Small intestine (tissue), 7 donors: ENCODE results near the gene MYLK4. TPM values are rescaled to one million over a fixed set of nuclear protein-coding genes. Genes with fewer than 3 reads are reported as not detected.
A peak's percentile ranks its signal among the peaks of the same experiment; 100 is the strongest.

ENCODE experiments used
- DNase-seq, 2 donors: peaks; one replicate each; pipeline versions ENCODE4 v3.0.0 to v3.0.0-alpha.2; 2013
- FAIRE-seq: peaks from 2 replicates; lab custom pipeline; 2012; peaks lifted over from hg19 to GRCh38; lab: Jason Lieb, UNC
- H3K27ac ChIP-seq, 3 donors: one replicate each; pipeline ENCODE4 v1.5.1; 2013; ENCODE audit warnings: low read length in 2 of 3, mild to moderate bottlenecking in 2 of 3, control low read depth in 1 of 3, inconsistent platforms in 1 of 3, low read depth in 1 of 3, moderate library complexity in 1 of 3
- H3K27me3 ChIP-seq, 3 donors: one replicate each; pipeline ENCODE4 v1.6.1; 2013; ENCODE audit warnings: low read length in 3 of 3, inconsistent platforms in 1 of 3; ENCODE audit not compliant: control insufficient read depth in 3 of 3, insufficient read depth in 3 of 3
- H3K36me3 ChIP-seq, 3 donors: one replicate each; pipeline ENCODE4 v1.6.1; 2013; ENCODE audit warnings: low read length in 3 of 3, inconsistent platforms in 1 of 3, low read depth in 1 of 3, mild to moderate bottlenecking in 1 of 3, moderate library complexity in 1 of 3; ENCODE audit not compliant: control insufficient read depth in 3 of 3, insufficient read depth in 2 of 3
- H3K4me1 ChIP-seq, 3 donors: one replicate each; pipeline ENCODE4 v1.6.1; 2013; ENCODE audit warnings: low read length in 2 of 3, inconsistent platforms in 1 of 3, low read depth in 1 of 3, mild to moderate bottlenecking in 1 of 3, moderate library complexity in 1 of 3; ENCODE audit not compliant: control insufficient read depth in 3 of 3, insufficient read depth in 2 of 3
- H3K4me3 ChIP-seq, 3 donors: one replicate each; pipeline ENCODE4 v1.5.1; 2013; ENCODE audit warnings: low read length in 3 of 3, control low read depth in 1 of 3, inconsistent platforms in 1 of 3, low read depth in 1 of 3, mild to moderate bottlenecking in 1 of 3, moderate library complexity in 1 of 3
- H3K9me3 ChIP-seq, 2 donors: one replicate each; pipeline ENCODE4 v1.6.1; 2013; ENCODE audit warnings: low read depth in 1 of 2, low read length in 1 of 2; ENCODE audit not compliant: control insufficient read depth in 2 of 2, insufficient read depth in 1 of 2
- WGBS, 3 donors: extraction: QIAGEN DNeasy Blood & Tissue Kit; methylation state at CpG; one replicate each; pipeline ENCODE4 v1.1.7; 2013; 5-methylcytosine and 5-hydroxymethylcytosine counted together
- polyA plus RNA-seq, 4 donors: library from polyadenylated mRNA; stranded (reverse) in 3 of 4; unstranded in 1 of 4; fragments of 200-250 nt in 3 of 4; fragments of 120-200 nt in 1 of 4; gene quantifications; one replicate each; pipeline versions ENCODE4 v1.2.1 to v1.2.3, GENCODE V29; 2013
- donor health status: healthy with polysubstance abuse.
- donor health status: control.
- donor health status: control.
- donor health status: Bipolar disorder and iron deficiency.
- donor health status: healthy.

Gene MYLK4
- polyA plus RNA-seq, 4 donors: under 0.01 to 0.37 (median 0.32) TPM

GRCh38 chr6:2756687-2757224 lies 6.0 kb upstream of the MYLK4 start:
- WGBS, 3 donors: 76 to 78% (median 77%) methylated on average over 3 of the region's 3 CpGs
- peak in 1 of 2 donors; percentile 34 for DNase-seq
- no peak overlapping the region for H3K4me3 ChIP-seq
- no peaks in the 10 kb centered on the region for H3K9me3 ChIP-seq
- no peaks in the 10 kb centered on the region for H3K4me1 ChIP-seq
- H3K27ac ChIP-seq: no peak overlapping the region
- H3K27me3 ChIP-seq: no peaks in the 10 kb centered on the region
- FAIRE-seq: no peak
- no peaks in the 10 kb centered on the region for H3K36me3 ChIP-seq

DNA sequence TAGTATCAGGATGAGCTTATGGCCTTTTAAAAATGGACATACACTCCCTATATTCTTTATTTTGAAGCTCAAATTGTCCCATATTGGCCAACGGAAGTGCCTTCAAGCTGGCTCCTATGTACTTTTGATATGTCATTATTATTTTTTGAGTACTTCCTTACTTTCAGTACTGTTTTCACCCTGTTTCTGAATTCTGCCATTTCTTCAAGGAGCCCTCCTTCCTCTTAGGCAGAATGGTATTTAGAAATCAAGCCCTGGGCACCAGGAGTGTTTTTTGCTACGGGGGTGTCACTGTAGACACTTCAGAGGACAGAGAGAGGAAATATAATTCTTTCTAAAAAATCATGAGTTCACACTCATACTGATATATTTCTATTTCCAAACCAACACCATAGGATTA lies 5.5 kb upstream of the MYLK4 start:
- 83 to 89% (median 87%) methylated on average over 2 of the region's 2 CpGs for WGBS, 3 donors
- Histone ChIP-seq H3K36me3 (no peaks in the 10 kb centered on the region), H3K27me3 (no peaks in the 10 kb centered on the region), H3K27ac (no peak overlapping the region), H3K4me3 (no peak overlapping the region), H3K9me3 (no peaks in the 10 kb centered on the region), H3K4me1 (no peaks in the 10 kb centered on the region)
- no peak for FAIRE-seq
- DNase-seq: no peak

GRCh38 chr6:2755456-2755855 lies 4.7 kb upstream of the MYLK4 start:
- no peak overlapping the region for H3K4me3 ChIP-seq
- WGBS, 3 donors: 88 to 91% (median 91%) methylated on average over 3 of the region's 3 CpGs

DNA sequence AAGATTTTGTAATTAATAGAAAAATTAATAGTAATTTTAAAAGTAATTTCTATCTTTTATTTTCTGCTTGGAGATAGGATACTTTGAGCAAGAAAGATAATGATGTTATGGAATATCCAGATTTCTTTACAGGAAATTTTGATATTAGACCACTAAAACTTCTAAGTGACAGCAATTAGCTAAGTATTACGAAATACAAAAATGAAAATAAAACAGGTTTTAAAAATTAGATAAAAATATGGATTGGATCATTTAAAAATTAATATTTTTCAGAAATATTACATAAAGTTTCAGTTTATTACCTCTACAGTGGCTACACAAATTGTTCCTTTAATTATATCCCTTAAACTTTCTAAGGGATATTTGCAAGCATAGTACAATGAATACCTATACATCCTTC lies 4.2 kb upstream of the MYLK4 start:
- Histone ChIP-seq H3K27me3 (no peaks in the 10 kb centered on the region), H3K9me3 (no peaks in the 10 kb centered on the region), H3K36me3 (no peaks in the 10 kb centered on the region), H3K4me3 (no peak overlapping the region), H3K27ac (no peak overlapping the region), H3K4me1 (no peaks in the 10 kb centered on the region)
- 84 to 85% (median 84%) methylated on average over 1 of the region's 1 CpG for WGBS, 3 donors
- no peak for FAIRE-seq
- no peak for DNase-seq

More at GRCh38 chr6:2755456-2755855, 4.7 kb upstream of the MYLK4 start:
- no peaks in the 10 kb centered on the region for H3K36me3 ChIP-seq
- H3K27me3 ChIP-seq: no peaks in the 10 kb centered on the region
- FAIRE-seq: no peak
- H3K27ac ChIP-seq: no peak overlapping the region
- DNase-seq: no peak
- H3K4me1 ChIP-seq: no peaks in the 10 kb centered on the region
- H3K9me3 ChIP-seq: no peaks in the 10 kb centered on the region

GRCh38 chr6:2754393-2754792 lies 3.7 kb upstream of the MYLK4 start:
- WGBS, 3 donors: 49 to 64% (median 59%) methylated on average over 3 of the region's 3 CpGs
- H3K27ac ChIP-seq: no peak overlapping the region
- no peaks in the 10 kb centered on the region for H3K36me3 ChIP-seq
- H3K4me1 ChIP-seq: no peaks in the 10 kb centered on the region
- H3K4me3 ChIP-seq: no peak overlapping the region
- no peaks in the 10 kb centered on the region for H3K27me3 ChIP-seq
- FAIRE-seq: no peak
- no peak for DNase-seq
- H3K9me3 ChIP-seq: no peaks in the 10 kb centered on the region

- FAIRE-seq (no peak), DNase-seq (no peak)
- Histone ChIP-seq H3K36me3 (no peaks in the 10 kb centered on the region), H3K4me1 (no peaks in the 10 kb centered on the region), H3K9me3 (no peaks in the 10 kb centered on the region), H3K27ac (no peak overlapping the region), H3K4me3 (no peak overlapping the region), H3K27me3 (no peaks in the 10 kb centered on the region)
These were observed 3.0 kb upstream of the MYLK4 start for GRCh38 chr6:2753743-2754142.

DNA sequence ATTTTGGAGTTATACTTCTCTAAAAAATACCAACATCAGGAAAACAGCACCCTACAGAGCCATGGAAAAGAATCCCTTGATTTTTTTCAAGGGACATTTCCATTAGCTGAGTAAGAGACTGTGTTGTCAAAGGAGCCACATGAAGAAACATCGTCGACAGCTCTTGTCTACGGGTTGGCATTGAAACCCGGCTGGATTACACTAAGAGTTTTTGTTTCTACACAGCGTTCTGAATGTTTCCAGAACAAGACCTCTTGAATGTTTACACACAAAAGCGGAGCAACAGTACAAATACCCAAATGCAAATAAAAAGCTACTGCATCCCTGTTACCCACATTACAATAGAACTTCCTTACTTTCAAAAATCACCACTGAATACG lies 2.4 kb upstream of the MYLK4 start:
- H3K27ac ChIP-seq: no peak overlapping the region
- H3K36me3 ChIP-seq: no peaks in the 10 kb centered on the region
- DNase-seq (no peak), FAIRE-seq (no peak)
- H3K4me3 ChIP-seq: no peak overlapping the region
- H3K27me3 ChIP-seq: no peaks in the 10 kb centered on the region
- WGBS, 3 donors: 81 to 89% (median 89%) methylated on average over 7 of the region's 7 CpGs
- no peaks in the 10 kb centered on the region for H3K4me1 ChIP-seq
- H3K9me3 ChIP-seq: no peaks in the 10 kb centered on the region

GRCh38 chr6:2752477-2753109 lies 1.9 kb upstream of the MYLK4 start:
- Histone ChIP-seq H3K4me1 (no peaks in the 10 kb centered on the region), H3K36me3 (no peaks in the 10 kb centered on the region), H3K9me3 (no peaks in the 10 kb centered on the region), H3K4me3 (no peak overlapping the region), H3K27me3 (no peaks in the 10 kb centered on the region), H3K27ac (no peak overlapping the region)
- WGBS, 3 donors: 51 to 75% (median 62%) methylated on average over 5 of the region's 5 CpGs
- FAIRE-seq (no peak), DNase-seq (no peak)

DNA sequence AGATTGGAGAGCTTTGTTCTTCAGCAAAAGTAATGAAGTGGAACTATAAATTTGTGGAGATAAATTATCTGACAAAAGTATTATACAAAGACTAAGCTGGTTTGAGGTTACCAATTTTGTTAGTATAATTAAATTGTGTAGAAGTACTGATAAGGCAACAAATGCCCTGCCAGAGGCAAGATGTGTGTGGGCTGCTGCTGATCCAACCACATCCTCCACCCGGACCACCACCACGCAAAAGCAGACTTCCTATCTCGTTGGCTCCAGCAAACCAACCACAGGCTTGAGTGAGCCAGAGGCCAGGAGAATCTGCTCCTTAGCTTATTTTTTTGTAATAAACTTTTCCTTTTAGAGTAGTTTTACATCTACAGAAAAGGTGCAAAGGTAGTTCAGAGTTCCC lies 1.1 kb upstream of the MYLK4 start:
- Histone ChIP-seq H3K27me3 (no peaks in the 10 kb centered on the region), H3K36me3 (no peaks in the 10 kb centered on the region), H3K9me3 (no peaks in the 10 kb centered on the region), H3K4me1 (no peaks in the 10 kb centered on the region), H3K27ac (no peak overlapping the region), H3K4me3 (no peak overlapping the region)
- 62 to 76% (median 62%) methylated on average over 3 of the region's 3 CpGs for WGBS, 3 donors
- DNase-seq (no peak), FAIRE-seq (no peak)
